GM23338 (cell line): ENCODE data around the gene PIGK. TPM values are rescaled to one million over a fixed set of nuclear protein-coding genes. Genes with fewer than 3 reads are reported as not detected.
A peak's percentile ranks its signal among the peaks of the same experiment; 100 is the strongest.

ENCODE experiments used
- ATAC-seq: fragments of 200-7000 bp; cut with Tn5 transposase; 3 replicates; pipeline ENCODE4 v1.9.1; 2020
- DNase-seq: peaks from one replicate; pipeline ENCODE4 v3.0.0-alpha.2; 2015; ENCODE audit warnings: low spot score
- H2AFZ ChIP-seq: fragments of 200-600 bp; sonication (generic); 2 replicates; pipeline ENCODE4 v1.8.0; 2016; ENCODE audit warnings: antibody characterized with exemption, mild to moderate bottlenecking, moderate library complexity
- H3F3A ChIP-seq: fragments of 200-600 bp; sonication (generic); replicated peaks from 2 replicates; pipeline ENCODE4 v1.8.0; 2017; ENCODE audit warnings: antibody characterized with exemption, mixed run types, low read depth
- H3K27ac ChIP-seq: fragments of 200-600 bp; sonication (generic); 2 replicates; pipeline ENCODE4 v1.6.1; 2016; ENCODE audit warnings: low read depth
- H3K27me3 ChIP-seq: fragments of 200-600 bp; sonication (generic); 2 replicates; pipeline ENCODE4 v1.8.0; 2016; ENCODE audit warnings: mild to moderate bottlenecking, mixed run types, moderate library complexity; ENCODE audit not compliant: insufficient read depth
- H3K36me3 ChIP-seq: fragments of 200-600 bp; sonication (generic); 2 replicates; pipeline ENCODE4 v1.8.0; 2016; ENCODE audit warnings: mild to moderate bottlenecking; ENCODE audit not compliant: insufficient read depth
- H3K4me1 ChIP-seq: fragments of 200-600 bp; sonication (generic); 2 replicates; pipeline ENCODE4 v1.8.0; 2016; ENCODE audit warnings: mild to moderate bottlenecking, moderate library complexity; ENCODE audit not compliant: insufficient read depth
- H3K4me2 ChIP-seq: fragments of 200-600 bp; sonication (generic); 2 replicates; pipeline ENCODE4 v1.7.1; 2017; ENCODE audit warnings: mixed run types
- H3K4me3 ChIP-seq: fragments of 200-600 bp; sonication (generic); 2 replicates; pipeline ENCODE4 v1.6.1; 2016; ENCODE audit warnings: mixed run types
- H3K79me2 ChIP-seq: fragments of 200-600 bp; sonication (generic); replicated peaks from 2 replicates; pipeline ENCODE4 v1.8.0; 2017; ENCODE audit warnings: mild to moderate bottlenecking; ENCODE audit not compliant: insufficient read depth
- H3K9me2 ChIP-seq: fragments of 200-600 bp; sonication (generic); 2 replicates; pipeline ENCODE4 v1.8.0; 2017; ENCODE audit not compliant: insufficient read depth
- H4K20me1 ChIP-seq: fragments of 200-600 bp; sonication (generic); replicated peaks from 2 replicates; pipeline ENCODE4 v1.8.0; 2017; ENCODE audit warnings: mild to moderate bottlenecking; ENCODE audit not compliant: insufficient read depth
- H3K27ac Mint-ChIP-seq: 2 replicates; pipeline ENCODE4 v1.8.0; 2020; ENCODE audit warnings: inconsistent platforms, mild to moderate bottlenecking, moderate library complexity, mixed read lengths
- H3K27me3 Mint-ChIP-seq: 3 replicates; pipeline ENCODE4 v1.8.0; 2022; ENCODE audit warnings: low read depth, mild to moderate bottlenecking, moderate library complexity, mixed read lengths, inconsistent platforms; ENCODE audit not compliant: insufficient read depth, poor library complexity
- H3K36me3 Mint-ChIP-seq: 3 replicates; pipeline ENCODE4 v1.8.0; 2021; ENCODE audit warnings: low read depth, mild to moderate bottlenecking, inconsistent platforms, moderate library complexity, mixed read lengths
- H3K4me1 Mint-ChIP-seq: 3 replicates; pipeline ENCODE4 v1.8.0; 2020; ENCODE audit warnings: mild to moderate bottlenecking, inconsistent platforms, mixed read lengths
- H3K4me3 Mint-ChIP-seq: 3 replicates; pipeline ENCODE4 v1.8.0; 2021; ENCODE audit warnings: moderate library complexity, mild to moderate bottlenecking, inconsistent platforms, mixed read lengths
- H3K9me3 Mint-ChIP-seq: 3 replicates; pipeline ENCODE4 v1.8.0; 2020; ENCODE audit warnings: moderate library complexity, mild to moderate bottlenecking, inconsistent platforms, mixed read lengths
- CTCF ChIP-seq, 2 experiments: fragments of 200-600 bp in 1 of 2; sonication (generic) in 1 of 2; conservative IDR thresholded peaks; 2 replicates each; pipeline versions ENCODE4 v1.5.1 to v1.6.1; 2016 to 2017; ENCODE audit warnings: antibody characterized with exemption in 2 of 2, low read depth in 2 of 2, mild to moderate bottlenecking in 2 of 2, moderate library complexity in 1 of 2
- ETS1 ChIP-seq: IDR thresholded peaks from 2 replicates; pipeline ENCODE4 v1.6.1; 2016; ENCODE audit warnings: antibody characterized with exemption
- JUNB ChIP-seq: IDR thresholded peaks from one replicate; pipeline ENCODE4 v1.6.1; 2016; ENCODE audit warnings: antibody characterized with exemption; ENCODE audit not compliant: unreplicated experiment
- NANOG ChIP-seq: IDR thresholded peaks from 2 replicates; pipeline ENCODE4 v1.6.1; 2016; ENCODE audit warnings: antibody characterized with exemption, borderline replicate concordance
- STAT1 ChIP-seq: IDR thresholded peaks from one replicate; pipeline ENCODE4 v1.6.1; 2016; ENCODE audit warnings: antibody characterized with exemption; ENCODE audit not compliant: unreplicated experiment
- ZNF114 ChIP-seq: fragments of 250-450 bp; sonication (Bioruptor Pico); IDR thresholded peaks from 2 replicates; pipeline ENCODE4 v1.5.0; 2020; ENCODE audit warnings: mild to moderate bottlenecking, moderate library complexity
- ZNF331 ChIP-seq: fragments of 250-450 bp; sonication (Bioruptor Pico); IDR thresholded peaks from 2 replicates; pipeline ENCODE4 v1.5.0; 2020; ENCODE audit warnings: low read depth, mild to moderate bottlenecking, moderate library complexity
- ZNF462 ChIP-seq: fragments of 250-450 bp; sonication (Bioruptor Pico); IDR thresholded peaks from 2 replicates; pipeline ENCODE4 v1.5.0; 2020; ENCODE audit warnings: mild to moderate bottlenecking, moderate library complexity
- polyA plus RNA-seq: library from polyadenylated mRNA; unstranded; fragments of >200 nt; fragmentation: Nextera tagmentation; extraction: Ambion mirVana; gene quantifications from 2 replicates; pipeline ENCODE4 v1.2.1, GENCODE V29; 2016
- total RNA-seq: library from RNA; depleted of rRNA; stranded (reverse); fragments of >200 nt; shearing (Covaris generic); gene quantifications from 2 replicates; pipeline ENCODE4 v1.2.3, GENCODE V29; 2014

Gene PIGK
- total and polyA plus RNA-seq, 2 experiments from 2014 or later, result 16.4 to 26.4 TPM

GRCh38 chr1:77126307-77126706 lies 92.9 kb downstream of the PIGK start:
- H3K4me3 ChIP-seq, result no peak overlapping the region

GRCh38 chr1:77121503-77121902 lies 97.7 kb downstream of the PIGK start:
- no peak overlapping the region for H3K27ac ChIP-seq
- no peaks in the 10 kb centered on the region for H3K4me1 ChIP-seq
- DNase-seq, result no peak
- H3K79me2 ChIP-seq, result no peaks in the 10 kb centered on the region
- H3K9me2 ChIP-seq, result no peaks in the 10 kb centered on the region
- Mint-ChIP-seq H3K9me3 (no peaks in the 10 kb centered on the region), H3K4me1 (peaks cover 5% of the 10 kb centered on the region; the same call in 2 of the 3 replicates), H3K27me3 (no peaks in the 10 kb centered on the region), H3K27ac (no peak overlapping the region), H3K36me3 (no peaks in the 10 kb centered on the region), H3K4me3 (no peak overlapping the region)
- H3K4me3 ChIP-seq, result no peak overlapping the region
- H3F3A ChIP-seq, result no peaks in the 10 kb centered on the region
- no peak overlapping the region for H3K4me2 ChIP-seq
- no peak overlapping the region for H2AFZ ChIP-seq
- H4K20me1 ChIP-seq, result no peaks in the 10 kb centered on the region
- no peak for ATAC-seq
- no peaks in the 10 kb centered on the region for H3K27me3 ChIP-seq
- H3K36me3 ChIP-seq, result no peaks in the 10 kb centered on the region
- TF ChIP-seq JUNB (no peak), ZNF114 (no peak), CTCF (conservative IDR thresholded peaks at IDR 0.05; ENCODE audit: low read depth in 2 of 2) (no peak), ETS1 (no peak), ZNF331 (CRISPR knock-in tag) (no peak), STAT1 (no peak), ZNF462 (no peak)

More at GRCh38 chr1:77126307-77126706, 92.9 kb downstream of the PIGK start:
- Histone ChIP-seq H3K4me1 (no peaks in the 10 kb centered on the region), H3F3A (no peaks in the 10 kb centered on the region), H3K9me2 (no peaks in the 10 kb centered on the region), H2AFZ (no peak overlapping the region), H3K27me3 (no peaks in the 10 kb centered on the region), H3K79me2 (no peaks in the 10 kb centered on the region), H3K4me2 (no peak overlapping the region), H3K27ac (no peak overlapping the region), H4K20me1 (no peaks in the 10 kb centered on the region), H3K36me3 (no peaks in the 10 kb centered on the region)
- TF ChIP-seq CTCF (conservative IDR thresholded peaks at IDR 0.05; ENCODE audit: low read depth in 2 of 2), result peak; percentile 76 to 84
- TF ChIP-seq NANOG, result no peak
- Mint-ChIP-seq H3K9me3 (no peaks in the 10 kb centered on the region), H3K4me3 (no peak overlapping the region), H3K36me3 (no peaks in the 10 kb centered on the region), H3K27ac (no peak overlapping the region), H3K4me1 (peaks cover 5% of the 10 kb centered on the region; the same call in 2 of the 3 replicates), H3K27me3 (no peaks in the 10 kb centered on the region)
- DNase-seq, result peak; percentile 81
- ATAC-seq, result peak; percentile 72
